Lung (tissue), 12 donors: ENCODE measurements around the gene OLFM2. TPM values are rescaled to one million over a fixed set of nuclear protein-coding genes. Genes with fewer than 3 reads are reported as not detected.

ENCODE experiments used
- ATAC-seq: fragments of 200-7000 bp; cut with Tn5 transposase; one replicate; pipeline ENCODE4 v1.9.1; 2020; ENCODE audit warnings: moderate number of reproducible peaks; ENCODE audit not compliant: insufficient read depth, low FRiP score
- DNase-seq, 3 donors: peaks; one replicate each; pipeline ENCODE4 v3.0.0-alpha.2; 2013 to 2017
- H3K27ac ChIP-seq, 2 donors: one replicate each; pipeline ENCODE4 v1.5.1; 2013; ENCODE audit warnings: mild to moderate bottlenecking in 2 of 2, moderate library complexity in 2 of 2, control low read depth in 1 of 2, inconsistent platforms in 1 of 2, low read depth in 1 of 2, low read length in 1 of 2
- H3K27me3 ChIP-seq, 3 donors: one replicate each; pipeline ENCODE4 v1.5.1; 2013; ENCODE audit warnings: low read length in 2 of 3; ENCODE audit not compliant: control insufficient read depth in 3 of 3, insufficient read depth in 3 of 3
- H3K36me3 ChIP-seq, 4 donors: one replicate each; pipeline ENCODE4 v1.5.1; 2013; ENCODE audit warnings: low read length in 4 of 4, mild to moderate bottlenecking in 1 of 4, moderate library complexity in 1 of 4; ENCODE audit not compliant: control insufficient read depth in 4 of 4, insufficient read depth in 4 of 4
- H3K4me1 ChIP-seq, 5 donors: one replicate each; pipeline ENCODE4 v1.5.1; 2013; ENCODE audit warnings: low read length in 5 of 5, mild to moderate bottlenecking in 2 of 5, moderate library complexity in 1 of 5; ENCODE audit not compliant: control insufficient read depth in 5 of 5, insufficient read depth in 5 of 5
- H3K4me3 ChIP-seq: one replicate; pipeline ENCODE4 v1.5.1; 2013; ENCODE audit warnings: mild to moderate bottlenecking, control low read depth, moderate library complexity
- H3K9ac ChIP-seq, 2 donors: one replicate each; pipeline ENCODE4 v1.5.1; 2013; ENCODE audit warnings: low read length in 2 of 2, control low read depth in 1 of 2; ENCODE audit not compliant: insufficient read depth in 1 of 2
- H3K9me3 ChIP-seq, 4 donors: one replicate each; pipeline ENCODE4 v1.5.1; 2013; ENCODE audit warnings: low read length in 3 of 4, mild to moderate bottlenecking in 1 of 4, moderate library complexity in 1 of 4; ENCODE audit not compliant: control insufficient read depth in 4 of 4, insufficient read depth in 3 of 4
- CTCF ChIP-seq: IDR thresholded peaks from 2 replicates; pipeline ENCODE4 v1.5.1; 2012; ENCODE audit warnings: mild to moderate bottlenecking; ENCODE audit errors: control extremely low read depth, extremely low read depth
- WGBS, 2 donors: extraction: QIAGEN DNeasy Blood & Tissue Kit; methylation state at CpG; one replicate each; pipeline ENCODE4 v1.1.7; 2013; 5-methylcytosine and 5-hydroxymethylcytosine counted together
- polyA plus RNA-seq, 2 donors: library from polyadenylated mRNA; stranded (reverse); fragments of 200-250 nt; gene quantifications; one replicate each; pipeline ENCODE4 v1.2.1, GENCODE V29; 2013
- total RNA-seq, 2 donors: library from RNA; depleted of rRNA in 1 of 2; stranded (reverse); fragments of >200 nt in 1 of 2; gene quantifications; one replicate each; pipeline ENCODE4 v1.2.1, GENCODE V29; 2014 to 2021
- donor health status: control.
- donor health status: control.
- donor health status: Bipolar disorder and iron deficiency.
- donor health status: healthy.
- donor health status: DM: yes; HTN: yes; CAD: no.

Gene OLFM2
- total and polyA plus RNA-seq, 4 donors: 2.2 to 14.3 (median 8.8) TPM

DNA sequence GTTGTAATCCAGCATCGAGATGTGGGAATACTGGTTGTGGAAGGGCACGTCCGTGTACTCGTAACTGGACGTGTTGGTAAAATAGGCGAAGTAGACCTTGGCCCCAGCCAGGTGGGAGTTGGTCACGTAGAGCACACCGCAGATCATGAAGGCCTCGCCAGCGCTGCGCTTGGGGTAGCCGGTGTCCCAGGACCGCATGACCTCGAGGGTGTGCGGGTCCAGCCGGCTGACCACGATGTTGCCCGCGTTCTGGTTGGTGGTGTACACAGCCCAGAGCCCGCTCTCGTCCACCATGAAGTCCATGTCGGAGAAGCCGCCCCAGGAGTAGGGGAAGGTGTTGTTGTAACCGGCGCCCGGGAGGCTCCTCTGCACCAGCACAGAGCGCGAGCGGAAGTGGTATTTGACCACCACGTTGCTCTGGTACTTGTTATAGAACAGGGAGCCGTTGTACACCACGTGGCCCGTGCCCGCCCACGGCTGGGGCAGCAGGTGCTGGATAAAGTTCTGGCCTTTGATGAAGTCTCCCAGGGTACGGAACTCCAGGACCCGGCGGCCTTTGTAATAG, 82.0 kb downstream of the OLFM2 start:
- no peak overlapping the region for H3K27ac ChIP-seq
- peaks cover 0 to 2% (median 0%) of the 10 kb centered on the region in 5 donors for H3K4me1 ChIP-seq
- 97 to 98% methylated on average over 38 of the region's 38 CpGs for WGBS, 2 donors
- no peaks in the 10 kb centered on the region for H3K9me3 ChIP-seq
- peaks cover 0 to 20% (median 0%) of the 10 kb centered on the region in 4 donors for H3K36me3 ChIP-seq
- H3K27me3 ChIP-seq: no peaks in the 10 kb centered on the region
- no peak overlapping the region for H3K4me3 ChIP-seq
- H3K9ac ChIP-seq: no peak overlapping the region
- ATAC-seq (no peak), DNase-seq (no peak)
- TF ChIP-seq CTCF: no peak

DNA sequence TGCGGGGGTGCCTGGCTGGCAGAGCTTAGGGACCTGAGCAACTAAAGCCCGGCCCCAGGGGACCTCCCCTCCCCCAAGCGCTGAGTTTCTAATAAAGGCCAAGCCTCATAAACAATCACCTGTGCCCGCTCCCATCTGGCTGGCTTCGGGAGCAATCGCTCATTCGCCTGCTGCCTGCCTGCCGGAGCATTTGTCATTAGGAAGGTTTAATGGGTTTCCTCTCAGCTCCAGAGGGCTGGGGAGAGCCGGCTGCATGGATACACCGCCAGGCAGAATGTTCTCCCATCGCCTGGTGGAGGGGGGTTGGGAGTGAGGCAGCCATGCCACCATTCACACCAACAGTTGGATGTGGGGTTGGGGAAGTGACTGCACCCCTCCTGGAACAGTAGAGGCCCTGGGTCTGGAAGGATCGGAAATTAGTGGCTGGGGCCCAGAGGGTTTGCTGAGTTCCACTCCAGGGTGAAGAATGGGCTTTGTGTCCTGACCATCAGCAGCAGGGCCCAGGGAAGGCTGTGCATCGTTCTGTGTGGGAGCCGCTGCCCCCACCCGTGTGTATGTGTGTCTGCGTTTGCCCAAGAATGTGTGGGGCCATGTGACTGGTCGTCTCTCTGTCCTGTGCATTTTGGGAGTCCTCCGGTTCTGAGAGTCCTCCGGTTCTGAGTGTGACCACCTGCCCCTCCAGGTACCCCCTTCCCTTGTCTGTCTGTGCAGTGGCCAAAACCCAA, 85.9 kb downstream of the OLFM2 start:
- Histone ChIP-seq H3K27ac (no peak overlapping the region), H3K27me3 (no peaks in the 10 kb centered on the region), H3K4me3 (no peak overlapping the region), H3K9ac (no peak overlapping the region), H3K36me3 (peaks cover 0 to 49% (median 12%) of the 10 kb centered on the region in 4 donors), H3K9me3 (no peaks in the 10 kb centered on the region), H3K4me1 (no peaks in the 10 kb centered on the region)
- WGBS, 2 donors: 78 to 86% methylated on average over 19 of the region's 19 CpGs
- TF ChIP-seq CTCF: no peak
- DNase-seq: no peak
- no peak for ATAC-seq

GRCh38 chr19:9849791-9850190, 86.5 kb downstream of the OLFM2 start:
- Histone ChIP-seq H3K4me3 (no peak overlapping the region), H3K27me3 (no peaks in the 10 kb centered on the region), H3K27ac (no peak overlapping the region), H3K36me3 (peaks cover 0 to 51% (median 13%) of the 10 kb centered on the region in 4 donors), H3K9me3 (no peaks in the 10 kb centered on the region), H3K9ac (no peak overlapping the region), H3K4me1 (no peaks in the 10 kb centered on the region)
- ATAC-seq: no peak
- 73 to 86% methylated on average over 7 of the region's 7 CpGs for WGBS, 2 donors
- no peak for TF ChIP-seq CTCF
- DNase-seq: no peak
